GM20000 (cell line): ENCODE measurements around the gene TTC8.
"Not testable (repeated sequence)": the region's sequence is repeated elsewhere in the genome, so short reads cannot be mapped to it uniquely, and the experiment has no call there.

Experiments used
- DNase-seq: peaks from one replicate; pipeline ENCODE4 v3.0.0; 2012; ENCODE audit warnings: low spot score
- CTCF ChIP-seq: IDR thresholded peaks from 2 replicates; pipeline ENCODE4 v1.5.1; 2012; ENCODE audit warnings: mild to moderate bottlenecking, control low read depth; ENCODE audit errors: extremely low read depth, missing control alignments

The TTC8 gene

DNA sequence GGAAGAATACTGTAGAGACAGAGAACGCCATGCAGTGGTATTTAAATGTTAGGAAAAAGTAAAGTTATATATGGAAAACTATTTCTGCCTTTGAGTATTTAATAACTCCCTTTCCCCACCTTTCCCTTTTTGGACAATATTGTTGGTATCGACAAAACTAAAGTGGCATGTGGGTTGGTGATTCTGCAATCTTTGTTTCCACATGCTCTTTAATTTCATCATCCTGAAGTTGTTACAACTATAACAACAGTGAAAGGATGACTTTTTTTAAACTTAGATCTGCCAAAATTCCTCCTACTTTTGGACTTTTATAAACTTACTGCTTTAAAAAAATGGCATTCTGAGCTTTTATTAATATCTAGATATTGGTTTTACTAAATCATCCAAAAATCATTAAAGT is 25.3 kb downstream of the TTC8 start:
- DNase-seq: no peak
- no peak for TF ChIP-seq CTCF

DNA sequence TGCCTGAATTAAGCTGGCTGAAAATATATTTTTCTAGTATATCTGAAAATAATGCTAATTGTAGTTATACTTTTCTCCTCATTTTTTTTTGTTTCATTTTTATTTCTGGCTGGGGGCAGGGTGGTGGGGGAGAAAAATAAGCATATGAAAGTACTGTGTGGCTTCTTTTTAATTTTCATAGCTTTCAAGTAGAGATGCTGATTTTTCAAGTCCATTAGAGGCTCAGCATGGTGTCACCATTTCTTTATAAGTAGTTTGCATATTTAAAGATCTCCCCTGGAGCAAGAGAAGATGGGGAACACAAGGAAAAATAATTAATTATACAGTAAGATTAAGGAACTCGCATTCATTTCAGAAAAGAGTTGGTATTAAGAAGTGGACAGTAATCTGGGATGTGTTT is 27.1 kb downstream of the TTC8 start:
- no peak for TF ChIP-seq CTCF
- DNase-seq: no peak

DNA sequence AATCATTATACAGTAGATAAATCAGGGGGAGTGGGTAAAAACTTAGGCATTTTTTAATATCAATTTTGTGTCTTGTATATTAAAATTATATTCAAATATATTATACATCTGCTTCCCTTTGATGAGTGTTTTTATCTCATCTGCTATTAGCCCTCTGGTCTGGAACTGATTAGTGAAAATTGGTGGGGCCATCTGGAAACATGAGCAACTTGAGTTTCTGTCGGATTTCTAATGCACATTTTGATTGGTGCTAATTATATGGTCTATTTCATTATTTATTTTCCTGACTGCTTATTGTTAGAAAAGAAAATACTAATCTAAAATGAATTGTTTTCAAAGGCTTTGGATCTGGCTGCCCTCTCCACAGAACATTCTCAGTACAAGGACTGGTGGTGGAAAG is 28.2 kb downstream of the TTC8 start:
- TF ChIP-seq CTCF: no peak
- DNase-seq: no peak

DNA sequence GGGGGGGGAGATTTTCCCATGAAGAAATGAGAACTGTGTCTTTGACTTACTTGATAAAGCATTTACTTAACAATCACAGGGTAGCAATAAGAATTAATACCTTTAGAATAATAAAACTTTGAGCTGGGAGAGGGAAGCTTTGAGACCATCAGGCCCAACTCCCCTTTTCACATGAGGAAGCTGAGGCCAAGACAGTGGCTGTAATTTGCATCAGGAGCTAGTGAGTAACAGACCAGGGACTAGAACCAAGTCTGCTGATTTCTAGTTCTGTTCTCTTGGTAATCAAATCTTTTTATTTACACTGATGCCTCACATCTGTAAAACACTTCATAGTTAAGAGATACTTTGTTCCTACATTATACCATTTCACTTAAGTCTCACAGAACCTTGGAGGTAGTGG is 28.7 kb downstream of the TTC8 start:
- no peak for TF ChIP-seq CTCF
- DNase-seq: no peak

- TF ChIP-seq CTCF: no peak
These were observed 32.4 kb downstream of the TTC8 start for GRCh38 chr14:88856786-88857366.

DNA sequence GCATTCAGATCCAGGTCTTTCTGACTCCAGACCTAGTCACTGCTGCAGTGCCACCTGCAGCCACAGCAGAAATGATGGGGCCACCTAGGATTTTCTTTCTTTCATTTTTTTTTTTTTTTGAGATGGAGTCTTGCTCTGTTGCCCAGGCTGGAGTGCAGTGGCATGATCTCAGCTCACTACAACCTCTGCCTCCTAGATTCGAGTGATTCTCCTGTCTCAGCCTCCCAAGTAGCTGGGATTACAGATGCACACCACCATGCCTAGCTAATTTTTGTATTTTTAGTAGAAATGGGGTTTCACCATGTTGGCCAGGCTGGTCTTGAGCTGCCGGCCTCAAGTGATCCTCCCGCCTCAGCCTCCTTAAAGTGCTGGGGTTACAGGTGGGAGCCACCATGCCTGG is 33.4 kb downstream of the TTC8 start:
- DNase-seq: not testable (repeated sequence)

More at GRCh38 chr14:88856786-88857366, 32.4 kb downstream of the TTC8 start:
- no peak for DNase-seq

DNA sequence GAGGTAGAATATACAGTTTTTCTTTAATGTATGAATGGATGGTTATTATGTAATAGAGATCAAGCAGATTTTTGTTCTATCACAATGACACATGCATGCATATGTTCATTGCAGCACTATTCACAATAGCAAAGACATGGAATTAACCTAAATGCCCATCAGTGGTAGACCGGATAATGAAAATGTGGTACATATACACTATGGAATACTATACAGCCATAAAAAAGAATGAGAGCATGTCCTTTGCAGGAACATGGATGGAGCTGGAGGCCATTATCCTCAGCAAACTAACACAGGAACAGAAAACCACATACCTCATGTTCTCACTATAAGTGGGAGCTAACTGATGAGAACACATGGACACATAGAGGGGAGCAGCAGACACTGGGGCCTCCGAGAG is 34.7 kb downstream of the TTC8 start:
- not testable (repeated sequence) for DNase-seq

GRCh38 chr14:88863167-88863566 is 38.7 kb downstream of the TTC8 start:
- DNase-seq: no peak
- TF ChIP-seq CTCF: no peak
